Mesenchymal stem cell (in vitro differentiated cells and primary cell): Measurements from ENCODE around the gene SEPHS2.
"Not testable (repeated sequence)": the region's sequence is repeated elsewhere in the genome, so short reads cannot be mapped to it uniquely, and the experiment has no call there.

Experiments used
- DNase-seq: peaks from one replicate; pipeline ENCODE4 v3.0.0-alpha.2; 2013
- H2AFZ ChIP-seq: one replicate; pipeline ENCODE4 v1.6.1; 2013; ENCODE audit warnings: low read depth, mild to moderate bottlenecking, control low read depth, inconsistent platforms, low read length, moderate library complexity
- H2AK5ac ChIP-seq: 2 replicates; pipeline ENCODE4 v1.6.1; 2013; ENCODE audit warnings: low read length, moderate library complexity, mild to moderate bottlenecking, inconsistent platforms; ENCODE audit not compliant: severe bottlenecking
- H2BK120ac ChIP-seq: one replicate; pipeline ENCODE4 v1.6.1; 2013; ENCODE audit warnings: low read depth, mild to moderate bottlenecking, inconsistent platforms, low read length, moderate library complexity
- H2BK12ac ChIP-seq, 2 experiments: one replicate each; pipeline ENCODE4 v1.6.1; 2013; ENCODE audit warnings: inconsistent platforms in 2 of 2, low read length in 2 of 2, mild to moderate bottlenecking in 2 of 2, moderate library complexity in 2 of 2, control low read depth in 1 of 2
- H2BK15ac ChIP-seq: one replicate; pipeline ENCODE4 v1.6.1; 2013; ENCODE audit warnings: mild to moderate bottlenecking, low read depth, inconsistent platforms; ENCODE audit not compliant: poor library complexity, severe bottlenecking
- H2BK5ac ChIP-seq: 2 replicates; pipeline ENCODE4 v1.6.1; 2013; ENCODE audit warnings: low read depth, mild to moderate bottlenecking, low read length, control low read depth, inconsistent platforms; ENCODE audit not compliant: poor library complexity, severe bottlenecking
- H3K14ac ChIP-seq, 2 experiments: one replicate each; pipeline ENCODE4 v1.6.1; 2013; ENCODE audit warnings: inconsistent platforms in 2 of 2, low read length in 2 of 2, control low read depth in 1 of 2, mild to moderate bottlenecking in 1 of 2, moderate library complexity in 1 of 2
- H3K18ac ChIP-seq, 2 experiments: one replicate each; pipeline ENCODE4 v1.6.1; 2013; ENCODE audit warnings: inconsistent platforms in 2 of 2, low read length in 2 of 2, control low read depth in 1 of 2, low read depth in 1 of 2, mild to moderate bottlenecking in 1 of 2
- H3K23ac ChIP-seq, 2 experiments: one replicate each; pipeline ENCODE4 v1.6.1; 2013; ENCODE audit warnings: inconsistent platforms in 2 of 2, low read length in 2 of 2, mild to moderate bottlenecking in 2 of 2, moderate library complexity in 2 of 2, control low read depth in 1 of 2
- H3K27ac ChIP-seq: 2 replicates; pipeline ENCODE4 v1.5.1; 2013; ENCODE audit warnings: mild to moderate bottlenecking, moderate library complexity, low read length, control low read depth, inconsistent platforms; ENCODE audit not compliant: poor library complexity, severe bottlenecking
- H3K27me3 ChIP-seq, 2 experiments: 2 replicates each; pipeline versions ENCODE4 v1.6.1 to v1.7.0; 2013; ENCODE audit warnings: low read length in 2 of 2, mild to moderate bottlenecking in 2 of 2, moderate library complexity in 2 of 2, control low read depth in 1 of 2, inconsistent platforms in 1 of 2; ENCODE audit not compliant: control insufficient read depth in 1 of 2, insufficient read depth in 1 of 2
- H3K36me3 ChIP-seq, 2 experiments: 2 replicates each; pipeline versions ENCODE4 v1.6.1 to v1.7.0; 2013; ENCODE audit warnings: low read length in 2 of 2, control low read depth in 1 of 2, inconsistent platforms in 1 of 2, low read depth in 1 of 2, mild to moderate bottlenecking in 1 of 2; ENCODE audit not compliant: insufficient read depth in 2 of 2, control insufficient read depth in 1 of 2
- H3K4ac ChIP-seq, 2 experiments: one replicate each; pipeline ENCODE4 v1.6.1; 2013; ENCODE audit warnings: inconsistent platforms in 2 of 2, low read length in 2 of 2, mild to moderate bottlenecking in 2 of 2, moderate library complexity in 2 of 2, control low read depth in 1 of 2, low read depth in 1 of 2
- H3K4me1 ChIP-seq: 2 replicates; pipeline ENCODE4 v1.6.1; 2013; ENCODE audit warnings: low read depth, low read length, control low read depth; ENCODE audit not compliant: control insufficient read depth, insufficient read depth
- H3K4me2 ChIP-seq: 2 replicates; pipeline ENCODE4 v1.6.1; 2013; ENCODE audit warnings: low read length, mild to moderate bottlenecking, inconsistent platforms; ENCODE audit not compliant: poor library complexity, severe bottlenecking
- H3K4me3 ChIP-seq, 2 experiments: 2 replicates each; pipeline versions ENCODE4 v1.5.1 to v1.7.0; 2013; ENCODE audit warnings: low read length in 2 of 2, mild to moderate bottlenecking in 2 of 2, control low read depth in 1 of 2, low read depth in 1 of 2; ENCODE audit not compliant: insufficient read depth in 1 of 2
- H3K79me1 ChIP-seq: replicated peaks from 2 replicates; pipeline ENCODE4 v1.6.1; 2013; ENCODE audit warnings: mild to moderate bottlenecking, control low read depth, low read length, inconsistent platforms; ENCODE audit not compliant: poor library complexity, severe bottlenecking
- H3K9ac ChIP-seq: 2 replicates; pipeline ENCODE4 v1.7.0; 2013; ENCODE audit warnings: mild to moderate bottlenecking, low read length, moderate library complexity
- H3K9me3 ChIP-seq: 2 replicates; pipeline ENCODE4 v1.7.0; 2013; ENCODE audit warnings: mild to moderate bottlenecking, low read length; ENCODE audit not compliant: control insufficient read depth
- H4K8ac ChIP-seq: one replicate; pipeline ENCODE4 v1.6.1; 2013; ENCODE audit warnings: inconsistent platforms, mild to moderate bottlenecking, low read length, moderate library complexity
- H4K91ac ChIP-seq: one replicate; pipeline ENCODE4 v1.6.1; 2013; ENCODE audit warnings: mild to moderate bottlenecking, low read length, inconsistent platforms
- WGBS: methylation state at CpG from one replicate; pipeline ENCODE4 v1.1.7; 2013; ENCODE audit warnings: mixed read lengths; 5-methylcytosine and 5-hydroxymethylcytosine counted together

Gene SEPHS2

DNA sequence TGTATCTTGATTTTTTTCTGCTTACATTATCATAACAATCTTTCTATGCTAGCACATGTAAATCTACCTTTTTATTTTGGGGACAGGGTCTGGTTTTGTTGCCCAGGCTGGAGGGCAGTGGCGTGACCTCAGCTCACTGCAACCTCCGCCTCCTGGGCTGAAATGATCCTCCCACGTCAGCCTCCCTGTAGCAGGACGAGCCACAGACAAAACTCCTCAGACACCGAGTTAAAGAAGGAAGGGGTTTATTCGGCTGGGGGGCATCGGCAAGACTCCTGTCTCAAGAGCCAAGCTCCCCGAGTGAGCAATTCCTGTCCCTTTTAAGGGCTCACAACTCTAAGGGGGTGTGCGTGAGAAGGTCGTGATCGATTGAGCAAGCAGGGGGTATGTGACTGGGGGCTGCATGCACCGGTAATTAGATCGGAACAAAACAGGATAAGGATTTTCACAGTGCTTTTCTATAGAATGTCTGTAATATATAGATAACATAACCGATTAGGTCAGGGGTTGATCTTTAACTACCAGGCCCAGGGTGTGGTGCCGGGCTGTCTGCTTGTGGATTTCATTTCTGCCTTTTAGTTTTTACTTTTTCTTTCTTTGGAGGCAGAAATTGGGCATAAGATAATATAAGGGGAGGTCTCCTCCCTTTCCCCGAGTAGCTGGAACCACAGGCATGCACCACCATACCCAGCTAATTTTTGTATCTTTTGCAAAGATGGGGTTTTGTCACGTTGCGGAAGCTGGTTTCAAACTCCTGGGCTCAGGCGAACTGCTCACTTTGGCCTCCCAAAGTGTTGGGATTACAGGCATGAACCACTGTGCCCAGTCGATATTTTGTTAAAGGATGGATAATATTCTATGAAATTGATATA is 7.3 kb upstream of the SEPHS2 start:
- not testable (repeated sequence) for DNase-seq, H3K4me2 ChIP-seq, H3K18ac ChIP-seq, H3K27me3 ChIP-seq, H3K27ac ChIP-seq, H3K14ac ChIP-seq, H2AFZ ChIP-seq, H2AK5ac ChIP-seq, H3K4me1 ChIP-seq, H2BK5ac ChIP-seq, H3K4ac ChIP-seq, H4K91ac ChIP-seq, H3K23ac ChIP-seq, H3K9me3 ChIP-seq, H3K79me1 ChIP-seq, H2BK12ac ChIP-seq, H4K8ac ChIP-seq, H2BK120ac ChIP-seq, H2BK15ac ChIP-seq, H3K4me3 ChIP-seq, H3K36me3 ChIP-seq, H3K9ac ChIP-seq
- 78% methylated on average over 19 of the region's 20 CpGs for WGBS

DNA sequence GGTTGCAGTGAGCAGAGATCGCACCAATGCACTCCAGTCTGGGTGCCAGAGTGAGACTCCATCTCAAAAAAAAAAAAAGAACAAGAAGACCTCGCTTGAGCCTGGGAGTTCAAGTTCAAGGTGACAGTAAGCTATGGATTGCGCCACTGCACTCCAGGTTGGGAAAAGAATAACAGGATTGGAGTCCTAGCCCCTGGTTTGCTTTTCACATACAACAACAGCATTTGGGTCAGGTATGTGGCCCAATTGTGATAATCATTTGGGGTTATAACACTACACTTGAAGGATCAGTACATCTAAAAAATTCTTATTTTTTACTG is 3.4 kb upstream of the SEPHS2 start:
- H3K4me3 ChIP-seq, result no peak overlapping the region
- H3K4ac ChIP-seq, result no peak overlapping the region
- H2AFZ ChIP-seq, result no peak overlapping the region
- no peak overlapping the region for H3K23ac ChIP-seq
- WGBS, result 81% methylated on average over 3 of the region's 3 CpGs
- no peak overlapping the region for H3K4me2 ChIP-seq
- peaks cover under 1 to 2% of the 10 kb centered on the region in 2 experiments for H3K27me3 ChIP-seq
- H3K18ac ChIP-seq, result no peak overlapping the region
- no peak overlapping the region for H2BK5ac ChIP-seq
- no peak for DNase-seq
- H2AK5ac ChIP-seq, result no peak overlapping the region
- H2BK12ac ChIP-seq, result no peak overlapping the region
- no peak overlapping the region for H2BK120ac ChIP-seq
- no peak overlapping the region for H4K91ac ChIP-seq
- no peak overlapping the region for H3K14ac ChIP-seq
- no peaks in the 10 kb centered on the region for H3K9me3 ChIP-seq
- no peak overlapping the region for H4K8ac ChIP-seq
- H3K36me3 ChIP-seq, result peaks cover 4 to 8% of the 10 kb centered on the region in 2 experiments
- peaks cover 7% of the 10 kb centered on the region for H3K4me1 ChIP-seq
- no peak overlapping the region for H3K9ac ChIP-seq
- H2BK15ac ChIP-seq, result no peak overlapping the region
- peaks cover 5% of the 10 kb centered on the region for H3K79me1 ChIP-seq
- no peak overlapping the region for H3K27ac ChIP-seq

DNA sequence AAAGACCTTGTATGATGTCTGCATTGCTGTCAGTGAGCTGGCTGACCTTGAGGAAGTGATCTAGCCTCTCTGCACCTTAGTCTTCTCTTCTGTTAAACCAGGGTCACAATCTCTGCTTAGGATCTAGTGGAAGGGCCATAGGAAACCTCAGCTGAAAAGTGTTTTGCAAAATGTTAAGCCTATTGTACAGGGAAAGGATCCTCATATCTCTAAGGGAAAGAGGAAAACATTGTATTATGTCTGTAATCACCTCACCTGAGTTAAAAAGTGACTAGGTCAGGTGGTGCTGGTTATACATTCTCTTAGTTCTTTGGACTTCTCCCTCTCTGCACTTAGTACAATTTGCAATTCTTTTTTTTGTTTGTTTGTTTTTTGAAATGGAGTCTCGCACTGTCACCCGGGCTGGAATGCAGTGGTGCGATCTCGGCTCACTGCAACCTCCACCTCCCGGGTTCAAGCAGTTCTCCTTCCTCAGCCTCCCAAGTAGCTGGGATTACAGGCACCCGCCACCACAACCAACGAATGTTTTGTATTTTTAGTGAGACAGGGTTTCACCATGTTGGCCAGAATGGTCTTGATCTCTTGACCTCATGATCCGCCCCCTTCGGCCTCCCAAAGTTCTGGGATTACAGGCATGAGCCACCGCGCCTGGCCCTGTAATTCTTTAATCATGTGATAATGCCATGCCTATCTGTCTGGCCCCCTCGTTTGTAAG is 2.0 kb upstream of the SEPHS2 start:
- no peak overlapping the region for H2BK12ac ChIP-seq
- no peak overlapping the region for H4K91ac ChIP-seq
- H2AK5ac ChIP-seq, result no peak overlapping the region
- peaks cover 4 to 20% of the 10 kb centered on the region in 2 experiments for H3K36me3 ChIP-seq
- H3K18ac ChIP-seq, result no peak overlapping the region
- no peak for DNase-seq
- H3K4me3 ChIP-seq, result no peak overlapping the region
- no peak overlapping the region for H3K27ac ChIP-seq
- H3K79me1 ChIP-seq, result peaks cover 11% of the 10 kb centered on the region
- no peaks in the 10 kb centered on the region for H3K27me3 ChIP-seq
- no peak overlapping the region for H2BK120ac ChIP-seq
- no peak overlapping the region for H3K4me2 ChIP-seq
- no peak overlapping the region for H2BK15ac ChIP-seq
- no peak overlapping the region for H3K23ac ChIP-seq
- no peak overlapping the region for H2BK5ac ChIP-seq
- H2AFZ ChIP-seq, result no peak overlapping the region
- H3K4ac ChIP-seq, result no peak overlapping the region
- no peak overlapping the region for H4K8ac ChIP-seq
- H3K9ac ChIP-seq, result no peak overlapping the region
- no peak overlapping the region for H3K14ac ChIP-seq
- no peaks in the 10 kb centered on the region for H3K9me3 ChIP-seq
- WGBS, result 91% methylated on average over 12 of the region's 12 CpGs
- peaks cover 7% of the 10 kb centered on the region for H3K4me1 ChIP-seq

DNA sequence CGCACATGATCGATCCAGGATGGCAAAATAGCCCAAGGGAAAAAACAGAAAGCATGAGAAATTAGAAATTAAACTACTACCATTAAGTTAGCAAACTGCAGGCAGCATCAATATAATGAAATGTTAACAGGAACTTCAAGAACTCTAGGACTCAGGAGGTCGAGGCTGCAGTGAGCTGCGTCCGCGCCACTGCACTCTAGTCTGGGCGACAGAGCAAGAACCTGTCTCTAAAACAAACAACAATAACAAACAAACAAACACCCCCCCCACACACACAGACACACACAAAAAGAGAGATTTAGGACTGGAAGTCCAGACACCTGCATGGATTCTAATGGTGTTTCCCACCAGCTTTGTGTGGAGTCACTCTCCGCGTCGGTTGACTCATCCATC is 525 bp upstream of the SEPHS2 start:
- no peak overlapping the region for H2BK120ac ChIP-seq
- WGBS, result 98% methylated on average over 6 of the region's 10 CpGs
- H3K27me3 ChIP-seq, result no peaks in the 10 kb centered on the region

More for the DNA sequence above, 525 bp upstream of the SEPHS2 start:
- peak overlapping the region; percentile 78 for H2AFZ ChIP-seq
- no peak overlapping the region for H2AK5ac ChIP-seq
- H3K36me3 ChIP-seq, result peaks cover 4 to 20% of the 10 kb centered on the region in 2 experiments
- no peak overlapping the region for H3K14ac ChIP-seq
- H3K18ac ChIP-seq, result no peak overlapping the region
- peak overlapping the region; percentile 50 for H3K27ac ChIP-seq
- peak overlapping the region; percentile 99 for H3K9ac ChIP-seq
- peak overlapping the region in 1 of 2 experiments; percentile 60 for H3K4ac ChIP-seq
- peak overlapping the region; percentile 27 for H4K8ac ChIP-seq
- no peak overlapping the region for H2BK5ac ChIP-seq
- DNase-seq, result no peak
- no peak overlapping the region for H2BK15ac ChIP-seq
- H3K9me3 ChIP-seq, result no peaks in the 10 kb centered on the region
- H3K79me1 ChIP-seq, result peaks cover 11% of the 10 kb centered on the region
- peak overlapping the region; percentile 60 for H3K4me2 ChIP-seq
- H2BK12ac ChIP-seq, result no peak overlapping the region
- H4K91ac ChIP-seq, result no peak overlapping the region
- peaks cover 7% of the 10 kb centered on the region for H3K4me1 ChIP-seq
- peak overlapping the region in 1 of 2 experiments; percentile 95 for H3K4me3 ChIP-seq
- H3K23ac ChIP-seq, result no peak overlapping the region
